Measurements from ENCODE around the gene SNPH. TPM values are rescaled to one million over a fixed set of nuclear protein-coding genes. Genes with fewer than 3 reads are reported as not detected.

Gene SNPH
- total RNA-seq, 1 experiment from 2014 or later = 21.4 TPM

GRCh38 chr20:1321654-1321939 lies 55.5 kb downstream of the SNPH start:
- H3K9me3 ChIP-seq (ENCODE audit: low read length) = no peaks in the 10 kb centered on the region
- ChIA-PET CTCF (no interaction called here), POLR2A (ENCODE audit: unreplicated experiment) (no interaction called here)
- H3K27me3 ChIP-seq (ENCODE audit: low read length) = no peaks in the 10 kb centered on the region
- intact Hi-C loops (cut with micrococcal nuclease) = no loop called here
- no peak overlapping the region for H2AFZ ChIP-seq (ENCODE audit: low read length)
- no peaks in the 10 kb centered on the region for H4K20me1 ChIP-seq (ENCODE audit: low read length)
- DNase-seq = no peak
- ATAC-seq = no peak
- H3K79me2 ChIP-seq (ENCODE audit: low read length) = peaks cover 13% of the 10 kb centered on the region
- no TSS peak for BruUV-seq (replicated peaks)
- H3K9me2 ChIP-seq (replicated peaks; ENCODE audit: low read length) = no peaks in the 10 kb centered on the region
- no peak overlapping the region for H3K4me3 ChIP-seq (ENCODE audit: low read length)
- no peaks in the 10 kb centered on the region for H3K36me3 ChIP-seq (ENCODE audit: low read depth, low read length)
- H3K9ac ChIP-seq (ENCODE audit: low read length) = no peak overlapping the region
- H3K27ac ChIP-seq (ENCODE audit: low read length) = no peak overlapping the region
- peaks cover 33% of the 10 kb centered on the region for H3K4me1 ChIP-seq (ENCODE audit: insufficient read depth, low read length)
- no peak overlapping the region for H3K4me2 ChIP-seq (ENCODE audit: low read length)
- TF ChIP-seq EZH2phosphoT487 (IDR thresholded peaks at IDR 0.05; ENCODE audit: borderline replicate concordance, low read length) (no peak), CTCF (conservative IDR thresholded peaks at IDR 0.05; ENCODE audit: low read depth, low read length) (no peak), EZH2 (IDR thresholded peaks at IDR 0.05; ENCODE audit: low read length, unreplicated experiment) (no peak)
- H3F3A ChIP-seq (ENCODE audit: low read length, unreplicated experiment) = no peaks in the 10 kb centered on the region

GRCh38 chr20:1322511-1323245 lies 56.6 kb downstream of the SNPH start:
- Histone ChIP-seq H3K4me1 (ENCODE audit: insufficient read depth, low read length) (peaks cover 44% of the 10 kb centered on the region), H3K79me2 (ENCODE audit: low read length) (peaks cover 24% of the 10 kb centered on the region), H3K9me2 (replicated peaks; ENCODE audit: low read length) (no peaks in the 10 kb centered on the region), H2AFZ (ENCODE audit: low read length) (0 out of 2 replicates have a peak overlapping the region, but pooled peaks have one; percentile 17), H3K9ac (ENCODE audit: low read length) (peak overlapping the region; percentile 51), H3K36me3 (ENCODE audit: low read depth, low read length) (no peaks in the 10 kb centered on the region), H3K4me3 (ENCODE audit: low read length) (no peak overlapping the region), H4K20me1 (ENCODE audit: low read length) (no peaks in the 10 kb centered on the region), H3K27ac (ENCODE audit: low read length) (peak overlapping the region; percentile 82), H3F3A (ENCODE audit: low read length, unreplicated experiment) (no peaks in the 10 kb centered on the region), H3K9me3 (ENCODE audit: low read length) (no peaks in the 10 kb centered on the region), H3K27me3 (ENCODE audit: low read length) (no peaks in the 10 kb centered on the region), H3K4me2 (ENCODE audit: low read length) (peak overlapping the region; percentile 22)
- intact Hi-C loops (cut with micrococcal nuclease) = loop anchor here (2.0 kb wide), 1 partner anchor 70 kb away; the partner anchor contains the start of gene FKBP1A
- ATAC-seq (peak; percentile 68), DNase-seq (peak; percentile 85)
- TF ChIP-seq CTCF (conservative IDR thresholded peaks at IDR 0.05; ENCODE audit: low read depth, low read length) = no peak
- TF ChIP-seq EZH2phosphoT487 (IDR thresholded peaks at IDR 0.05; ENCODE audit: borderline replicate concordance, low read length) = no peak
- no peak for TF ChIP-seq EZH2 (IDR thresholded peaks at IDR 0.05; ENCODE audit: low read length, unreplicated experiment)
- BruUV-seq (replicated peaks) = no TSS peak
- ChIA-PET POLR2A (ENCODE audit: unreplicated experiment) (no interaction called here), CTCF (interaction anchor here (0.5 kb wide), 1 partner anchor 116 kb away, joined by 4 read pairs; no protein-coding TSS in a partner anchor)

- ATAC-seq = no peak
- H3K79me2 ChIP-seq (ENCODE audit: low read length) = peaks cover 30% of the 10 kb centered on the region
- H3K4me1 ChIP-seq (ENCODE audit: insufficient read depth, low read length) = peaks cover 49% of the 10 kb centered on the region
- H3K9me3 ChIP-seq (ENCODE audit: low read length) = no peaks in the 10 kb centered on the region
- no peak overlapping the region for H3K4me3 ChIP-seq (ENCODE audit: low read length)
- H2AFZ ChIP-seq (ENCODE audit: low read length) = 0 out of 2 replicates have a peak overlapping the region, but pooled peaks have one; percentile 17
- peak overlapping the region; percentile 82 for H3K27ac ChIP-seq (ENCODE audit: low read length)
- peak overlapping the region; percentile 22 for H3K4me2 ChIP-seq (ENCODE audit: low read length)
- BruUV-seq (replicated peaks) = no TSS peak
- H3K9ac ChIP-seq (ENCODE audit: low read length) = peak overlapping the region; percentile 51
- no peaks in the 10 kb centered on the region for H3K36me3 ChIP-seq (ENCODE audit: low read depth, low read length)
- TF ChIP-seq EZH2phosphoT487 (IDR thresholded peaks at IDR 0.05; ENCODE audit: borderline replicate concordance, low read length) (no peak), EZH2 (IDR thresholded peaks at IDR 0.05; ENCODE audit: low read length, unreplicated experiment) (no peak), CTCF (conservative IDR thresholded peaks at IDR 0.05; ENCODE audit: low read depth, low read length) (no peak)
- no peaks in the 10 kb centered on the region for H3F3A ChIP-seq (ENCODE audit: low read length, unreplicated experiment)
- H3K9me2 ChIP-seq (replicated peaks; ENCODE audit: low read length) = no peaks in the 10 kb centered on the region
- DNase-seq = no peak
- intact Hi-C loops (cut with micrococcal nuclease) = loop anchor here (2.0 kb wide), 1 partner anchor 70 kb away; the partner anchor contains the start of gene FKBP1A
- ChIA-PET POLR2A (ENCODE audit: unreplicated experiment) (no interaction called here), CTCF (interaction anchor here (0.5 kb wide), 1 partner anchor 115 kb away, joined by 4 read pairs; no protein-coding TSS in a partner anchor)
- H4K20me1 ChIP-seq (ENCODE audit: low read length) = no peaks in the 10 kb centered on the region
- no peaks in the 10 kb centered on the region for H3K27me3 ChIP-seq (ENCODE audit: low read length)
Measured at GRCh38 chr20:1323256-1323655, 57.2 kb downstream of the SNPH start.
